Tibial nerve (tissue), 4 donors: ENCODE data around the gene ABL2. TPM values are rescaled to one million over a fixed set of nuclear protein-coding genes. Genes with fewer than 3 reads are reported as not detected.
A peak's percentile ranks its signal among the peaks of the same experiment; 100 is the strongest.

Experiments
- DNase-seq, 2 donors: peaks; one replicate each; pipeline ENCODE4 v3.0.0-alpha.2; 2019; ENCODE audit warnings: low spot score in 2 of 2
- H3K27ac ChIP-seq, 4 donors: fragments of 200-600 bp; sonication (generic) in 3 of 4; one replicate each; pipeline ENCODE4 v1.5.1; 2017 to 2019; ENCODE audit warnings: mild to moderate bottlenecking in 1 of 4
- H3K27me3 ChIP-seq, 2 donors: fragments of 200-600 bp; sonication (generic) in 1 of 2; one replicate each; pipeline versions ENCODE4 v1.5.1 to v1.6.0; 2017 to 2019
- H3K36me3 ChIP-seq, 3 donors: fragments of 200-600 bp; sonication (generic); one replicate each; pipeline ENCODE4 v1.5.1; 2018 to 2019
- H3K4me1 ChIP-seq, 4 donors: fragments of 200-600 bp; sonication (generic) in 3 of 4; one replicate each; pipeline ENCODE4 v1.5.1; 2017 to 2019
- H3K4me3 ChIP-seq, 4 donors: fragments of 200-600 bp; sonication (generic) in 3 of 4; one replicate each; pipeline ENCODE4 v1.5.1; 2017 to 2019; ENCODE audit warnings: mild to moderate bottlenecking in 1 of 4, moderate library complexity in 1 of 4
- H3K9me3 ChIP-seq, 4 donors: fragments of 200-600 bp; sonication (generic) in 3 of 4; one replicate each; pipeline ENCODE4 v1.5.1; 2017 to 2019
- CTCF ChIP-seq, 5 experiments: fragments of 200-600 bp in 3 of 5; fragments of 450-650 bp in 2 of 5; sonication (generic) in 3 of 5; IDR thresholded peaks; one replicate each; pipeline ENCODE4 v1.5.1; 2016 to 2019; ENCODE audit warnings: antibody characterized with exemption in 5 of 5, mild to moderate bottlenecking in 3 of 5, moderate library complexity in 2 of 5
- EP300 ChIP-seq, 2 donors: sonication (generic); formaldehyde crosslinking; IDR thresholded peaks; one replicate each; pipeline ENCODE4 v1.6.1; 2017; ENCODE audit warnings: antibody characterized with exemption in 2 of 2, mild to moderate bottlenecking in 1 of 2
- POLR2A ChIP-seq, 2 donors: fragments of 450-650 bp; IDR thresholded peaks; one replicate each; pipeline ENCODE4 v1.6.1; 2017; ENCODE audit warnings: antibody characterized with exemption in 2 of 2, mild to moderate bottlenecking in 2 of 2, moderate library complexity in 2 of 2
- WGBS, 2 donors: methylation state at CpG; one replicate each; pipeline ENCODE4 v1.1.5; 2018; 5-methylcytosine and 5-hydroxymethylcytosine counted together
- total RNA-seq, 4 donors: library from RNA; depleted of rRNA; stranded (reverse); fragments of >200 nt; gene quantifications; one replicate each; pipeline ENCODE4 v1.1.0, GENCODE V29; 2016

The ABL2 gene
- total RNA-seq, 4 donors from 2014 or later, result 22.0 to 43.5 (median 27.0) TPM

GRCh38 chr1:179155615-179156014 is 73.9 kb downstream of the ABL2 start:
- no peak for DNase-seq
- Histone ChIP-seq H3K4me3 (no peak overlapping the region), H3K36me3 (no peaks in the 10 kb centered on the region), H3K27me3 (no peaks in the 10 kb centered on the region), H3K27ac (peak overlapping the region; percentile 17 to 76 (median 53)), H3K4me1 (peaks cover 0 to 43% (median 9%) of the 10 kb centered on the region in 4 donors), H3K9me3 (no peaks in the 10 kb centered on the region)
- 68 to 79% methylated on average over 3 of the region's 3 CpGs for WGBS, 2 donors
- TF ChIP-seq CTCF (IDR thresholded peaks at IDR 0.05), result no peak
- TF ChIP-seq POLR2A (IDR thresholded peaks at IDR 0.05), result no peak
- peak in 1 of 2 donors; percentile 52 for TF ChIP-seq EP300 (IDR thresholded peaks at IDR 0.05)

- Histone ChIP-seq H3K4me1 (peaks cover 0 to 43% (median 9%) of the 10 kb centered on the region in 4 donors), H3K27me3 (no peaks in the 10 kb centered on the region), H3K9me3 (peaks cover 0 to 3% (median 0%) of the 10 kb centered on the region in 4 donors), H3K36me3 (no peaks in the 10 kb centered on the region), H3K27ac (peak overlapping the region in 1 of 4 donors; percentile 15), H3K4me3 (no peak overlapping the region)
- no peak for DNase-seq
- 82 to 94% methylated on average over 4 of the region's 4 CpGs for WGBS, 2 donors
- TF ChIP-seq POLR2A (IDR thresholded peaks at IDR 0.05), result no peak
- TF ChIP-seq CTCF (IDR thresholded peaks at IDR 0.05), result no peak
- TF ChIP-seq EP300 (IDR thresholded peaks at IDR 0.05), result no peak
Observed at GRCh38 chr1:179154437-179154836, 75.0 kb downstream of the ABL2 start.

- 78% methylated on average over 6 of the region's 6 CpGs for WGBS, 2 donors
- Histone ChIP-seq H3K9me3 (peaks cover 0 to 3% (median 0%) of the 10 kb centered on the region in 4 donors), H3K36me3 (peaks cover 0 to 6% (median 0%) of the 10 kb centered on the region in 3 donors), H3K4me3 (no peak overlapping the region), H3K4me1 (peaks cover 0 to 43% (median 9%) of the 10 kb centered on the region in 4 donors), H3K27ac (peak overlapping the region in 1 of 4 donors; percentile 37), H3K27me3 (no peaks in the 10 kb centered on the region)
- TF ChIP-seq POLR2A (IDR thresholded peaks at IDR 0.05), result no peak
- DNase-seq, result no peak
Observed at GRCh38 chr1:179153217-179153616, 76.3 kb downstream of the ABL2 start.

- TF ChIP-seq CTCF (IDR thresholded peaks at IDR 0.05) (no peak), EP300 (IDR thresholded peaks at IDR 0.05) (no peak), POLR2A (IDR thresholded peaks at IDR 0.05) (no peak)
- H3K27ac ChIP-seq, result no peak overlapping the region
Observed at GRCh38 chr1:179151908-179152682, 77.4 kb downstream of the ABL2 start.

GRCh38 chr1:179146911-179147310 is 82.6 kb downstream of the ABL2 start:
- no peak overlapping the region for H3K27ac ChIP-seq
- peaks cover 0 to 3% (median 0%) of the 10 kb centered on the region in 4 donors for H3K9me3 ChIP-seq
- TF ChIP-seq CTCF (IDR thresholded peaks at IDR 0.05) (no peak), POLR2A (IDR thresholded peaks at IDR 0.05) (no peak), EP300 (IDR thresholded peaks at IDR 0.05) (no peak)
- 97% methylated on average over 1 of the region's 1 CpG for WGBS, 2 donors
- DNase-seq, result no peak
- H3K27me3 ChIP-seq, result no peaks in the 10 kb centered on the region
- no peak overlapping the region for H3K4me3 ChIP-seq
- peaks cover 0 to 15% (median 0%) of the 10 kb centered on the region in 3 donors for H3K36me3 ChIP-seq
- peaks cover 0 to 23% (median 7%) of the 10 kb centered on the region in 4 donors for H3K4me1 ChIP-seq

More at GRCh38 chr1:179151908-179152682, 77.4 kb downstream of the ABL2 start:
- no peak overlapping the region for H3K4me3 ChIP-seq
- no peaks in the 10 kb centered on the region for H3K27me3 ChIP-seq
- 88 to 89% methylated on average over 2 of the region's 2 CpGs for WGBS, 2 donors
- peaks cover 0 to 3% (median 0%) of the 10 kb centered on the region in 4 donors for H3K9me3 ChIP-seq
- H3K4me1 ChIP-seq, result peaks cover 0 to 40% (median 9%) of the 10 kb centered on the region in 4 donors
- H3K36me3 ChIP-seq, result peaks cover 0 to 15% (median 0%) of the 10 kb centered on the region in 3 donors
- no peak for DNase-seq
